ENCODE measurements around the gene MEGF8. TPM values are rescaled to one million over a fixed set of nuclear protein-coding genes. Genes with fewer than 3 reads are reported as not detected.

The MEGF8 gene
- total and polyA plus RNA-seq, 2 of the 13 experiments (the other 11 are each of a cell fraction or from before 2014, with no cell fraction given): 4.0 to 8.8 TPM

DNA sequence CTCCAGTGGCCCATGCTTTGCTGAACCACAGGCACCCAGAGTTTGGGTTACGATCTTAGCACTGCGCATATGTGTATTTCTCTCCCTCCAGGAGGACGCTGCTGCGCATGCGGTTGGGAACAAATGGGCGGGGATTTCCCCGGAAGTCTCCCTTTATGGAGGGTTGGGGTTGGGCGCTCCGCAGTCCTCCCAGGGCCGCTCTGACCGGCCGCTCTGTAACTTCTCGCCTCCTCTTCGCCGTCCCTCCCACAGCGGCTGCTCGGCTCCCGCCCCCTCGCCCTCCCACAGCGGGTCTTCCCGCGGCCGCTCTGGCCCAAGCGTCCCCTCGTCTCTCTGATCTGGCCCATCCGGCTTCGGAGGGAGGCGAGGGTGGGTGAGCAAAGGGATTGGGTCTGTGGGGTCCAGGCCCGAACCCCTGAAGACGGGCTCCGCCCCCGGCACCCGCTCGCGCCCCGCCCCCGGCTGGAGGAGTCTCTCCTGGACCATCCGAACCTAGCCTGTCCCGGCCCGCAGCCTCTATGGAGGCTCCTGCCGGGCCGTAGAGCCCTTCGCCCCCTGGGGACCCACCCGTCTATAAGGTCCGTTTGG, at the start of gene MEGF8 (continued):
- TF ChIP-seq, protein P1, sequence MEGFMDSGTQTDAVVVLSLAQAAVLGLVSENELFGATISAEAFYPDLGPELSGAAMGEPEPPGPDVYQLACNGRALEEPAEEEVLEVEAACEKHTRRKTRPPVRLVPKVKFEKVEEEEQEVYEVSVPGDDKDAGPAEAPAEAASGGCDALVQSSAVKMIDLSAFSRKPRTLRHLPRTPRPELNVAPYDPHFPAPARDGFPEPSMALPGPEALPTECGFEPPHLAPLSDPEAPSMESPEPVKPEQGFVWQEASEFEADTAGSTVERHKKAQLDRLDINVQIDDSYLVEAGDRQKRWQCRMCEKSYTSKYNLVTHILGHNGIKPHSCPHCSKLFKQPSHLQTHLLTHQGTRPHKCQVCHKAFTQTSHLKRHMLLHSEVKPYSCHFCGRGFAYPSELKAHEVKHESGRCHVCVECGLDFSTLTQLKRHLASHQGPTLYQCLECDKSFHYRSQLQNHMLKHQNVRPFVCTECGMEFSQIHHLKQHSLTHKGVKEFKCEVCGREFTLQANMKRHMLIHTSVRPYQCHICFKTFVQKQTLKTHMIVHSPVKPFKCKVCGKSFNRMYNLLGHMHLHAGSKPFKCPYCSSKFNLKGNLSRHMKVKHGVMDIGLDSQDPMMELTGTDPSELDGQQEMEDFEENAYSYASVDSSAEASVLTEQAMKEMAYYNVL (CRISPR knock-in tag; IDR thresholded peaks at IDR 0.05; ENCODE audit: borderline replicate concordance): no peak
- TF ChIP-seq YEATS2 (CRISPR knock-in tag; IDR thresholded peaks at IDR 0.05; ENCODE audit: borderline replicate concordance) (peak; percentile 82; the same call in 1 of the 2 replicates), MATR3 (CRISPR knock-in tag; IDR thresholded peaks at IDR 0.05) (no peak), HBP1 (CRISPR knock-in tag; IDR thresholded peaks at IDR 0.05; ENCODE audit: low read depth) (no peak), HINFP (CRISPR knock-in tag; IDR thresholded peaks at IDR 0.05; ENCODE audit: low read depth) (0 out of 2 replicates have a peak, but pooled peaks have one; percentile 50), ZZZ3 (CRISPR knock-in tag; IDR thresholded peaks at IDR 0.05; ENCODE audit: borderline replicate concordance) (peak; percentile 65; the same call in 1 of the 2 replicates), BCL3 (CRISPR knock-in tag; IDR thresholded peaks at IDR 0.05) (no peak)
- TF ChIP-seq, protein P2, sequence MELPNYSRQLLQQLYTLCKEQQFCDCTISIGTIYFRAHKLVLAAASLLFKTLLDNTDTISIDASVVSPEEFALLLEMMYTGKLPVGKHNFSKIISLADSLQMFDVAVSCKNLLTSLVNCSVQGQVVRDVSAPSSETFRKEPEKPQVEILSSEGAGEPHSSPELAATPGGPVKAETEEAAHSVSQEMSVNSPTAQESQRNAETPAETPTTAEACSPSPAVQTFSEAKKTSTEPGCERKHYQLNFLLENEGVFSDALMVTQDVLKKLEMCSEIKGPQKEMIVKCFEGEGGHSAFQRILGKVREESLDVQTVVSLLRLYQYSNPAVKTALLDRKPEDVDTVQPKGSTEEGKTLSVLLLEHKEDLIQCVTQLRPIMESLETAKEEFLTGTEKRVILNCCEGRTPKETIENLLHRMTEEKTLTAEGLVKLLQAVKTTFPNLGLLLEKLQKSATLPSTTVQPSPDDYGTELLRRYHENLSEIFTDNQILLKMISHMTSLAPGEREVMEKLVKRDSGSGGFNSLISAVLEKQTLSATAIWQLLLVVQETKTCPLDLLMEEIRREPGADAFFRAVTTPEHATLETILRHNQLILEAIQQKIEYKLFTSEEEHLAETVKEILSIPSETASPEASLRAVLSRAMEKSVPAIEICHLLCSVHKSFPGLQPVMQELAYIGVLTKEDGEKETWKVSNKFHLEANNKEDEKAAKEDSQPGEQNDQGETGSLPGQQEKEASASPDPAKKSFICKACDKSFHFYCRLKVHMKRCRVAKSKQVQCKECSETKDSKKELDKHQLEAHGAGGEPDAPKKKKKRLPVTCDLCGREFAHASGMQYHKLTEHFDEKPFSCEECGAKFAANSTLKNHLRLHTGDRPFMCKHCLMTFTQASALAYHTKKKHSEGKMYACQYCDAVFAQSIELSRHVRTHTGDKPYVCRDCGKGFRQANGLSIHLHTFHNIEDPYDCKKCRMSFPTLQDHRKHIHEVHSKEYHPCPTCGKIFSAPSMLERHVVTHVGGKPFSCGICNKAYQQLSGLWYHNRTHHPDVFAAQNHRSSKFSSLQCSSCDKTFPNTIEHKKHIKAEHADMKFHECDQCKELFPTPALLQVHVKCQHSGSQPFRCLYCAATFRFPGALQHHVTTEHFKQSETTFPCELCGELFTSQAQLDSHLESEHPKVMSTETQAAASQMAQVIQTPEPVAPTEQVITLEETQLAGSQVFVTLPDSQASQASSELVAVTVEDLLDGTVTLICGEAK (IDR thresholded peaks at IDR 0.05): no peak
- TF ChIP-seq, protein P2 (CRISPR knock-in tag; IDR thresholded peaks at IDR 0.05): peak; percentile 14; the same call in 1 of the 2 replicates
- TF ChIP-seq, protein P3, sequence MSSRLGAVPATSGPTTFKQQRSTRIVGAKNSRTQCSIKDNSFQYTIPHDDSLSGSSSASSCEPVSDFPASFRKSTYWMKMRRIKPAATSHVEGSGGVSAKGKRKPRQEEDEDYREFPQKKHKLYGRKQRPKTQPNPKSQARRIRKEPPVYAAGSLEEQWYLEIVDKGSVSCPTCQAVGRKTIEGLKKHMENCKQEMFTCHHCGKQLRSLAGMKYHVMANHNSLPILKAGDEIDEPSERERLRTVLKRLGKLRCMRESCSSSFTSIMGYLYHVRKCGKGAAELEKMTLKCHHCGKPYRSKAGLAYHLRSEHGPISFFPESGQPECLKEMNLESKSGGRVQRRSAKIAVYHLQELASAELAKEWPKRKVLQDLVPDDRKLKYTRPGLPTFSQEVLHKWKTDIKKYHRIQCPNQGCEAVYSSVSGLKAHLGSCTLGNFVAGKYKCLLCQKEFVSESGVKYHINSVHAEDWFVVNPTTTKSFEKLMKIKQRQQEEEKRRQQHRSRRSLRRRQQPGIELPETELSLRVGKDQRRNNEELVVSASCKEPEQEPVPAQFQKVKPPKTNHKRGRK (CRISPR knock-in tag; IDR thresholded peaks at IDR 0.05): no peak
